H7 (cell line): ENCODE results near the gene MAST2. TPM values are rescaled to one million over a fixed set of nuclear protein-coding genes. Genes with fewer than 3 reads are reported as not detected.

Experiments
- DNase-seq: peaks from one replicate; pipeline ENCODE4 v3.0.0; 2012
- H3K27me3 ChIP-seq: 2 replicates; pipeline ENCODE4 v1.6.0; 2011; ENCODE audit warnings: mild to moderate bottlenecking, low read length; ENCODE audit not compliant: control insufficient read depth, insufficient read depth
- H3K36me3 ChIP-seq: replicated peaks from 2 replicates; pipeline ENCODE4 v1.5.1; 2011; ENCODE audit warnings: low read length; ENCODE audit not compliant: control insufficient read depth, insufficient read depth
- H3K4me3 ChIP-seq: 2 replicates; pipeline ENCODE4 v1.5.1; 2011; ENCODE audit warnings: low read depth, mild to moderate bottlenecking, control low read depth, low read length, moderate library complexity; ENCODE audit not compliant: insufficient read depth
- total RNA-seq: library from RNA; depleted of rRNA; stranded (reverse); fragments of >200 nt; shearing (Covaris generic); gene quantifications from 2 replicates; pipeline ENCODE4 v1.2.3, GENCODE V29; 2014

Gene MAST2
- total RNA-seq, 1 experiment from 2014 or later = 31.8 TPM

GRCh38 chr1:45884700-45885099 lies 81.3 kb downstream of the MAST2 start:
- Histone ChIP-seq H3K36me3 (no peaks in the 10 kb centered on the region), H3K27me3 (no peaks in the 10 kb centered on the region), H3K4me3 (no peak overlapping the region)
- DNase-seq = no peak

DNA sequence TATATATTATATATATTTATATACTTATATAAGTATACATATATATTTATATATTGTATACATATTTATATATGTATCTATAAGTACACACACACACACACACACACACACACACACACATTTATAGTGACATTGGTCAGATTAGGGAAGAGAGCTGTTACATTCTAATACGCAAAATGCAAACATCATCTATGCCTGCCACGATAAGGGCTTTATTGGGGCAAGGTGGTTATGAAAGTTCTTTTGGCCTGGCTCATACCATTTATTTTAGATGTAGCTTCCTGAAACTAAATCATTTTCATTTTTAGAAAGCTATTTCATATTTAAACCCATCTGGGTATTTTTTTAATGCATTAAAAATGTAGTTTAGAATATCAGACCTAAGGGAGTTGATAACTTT lies 82.8 kb downstream of the MAST2 start:
- Histone ChIP-seq H3K4me3 (no peak overlapping the region), H3K36me3 (no peaks in the 10 kb centered on the region), H3K27me3 (no peaks in the 10 kb centered on the region)
- no peak for DNase-seq

DNA sequence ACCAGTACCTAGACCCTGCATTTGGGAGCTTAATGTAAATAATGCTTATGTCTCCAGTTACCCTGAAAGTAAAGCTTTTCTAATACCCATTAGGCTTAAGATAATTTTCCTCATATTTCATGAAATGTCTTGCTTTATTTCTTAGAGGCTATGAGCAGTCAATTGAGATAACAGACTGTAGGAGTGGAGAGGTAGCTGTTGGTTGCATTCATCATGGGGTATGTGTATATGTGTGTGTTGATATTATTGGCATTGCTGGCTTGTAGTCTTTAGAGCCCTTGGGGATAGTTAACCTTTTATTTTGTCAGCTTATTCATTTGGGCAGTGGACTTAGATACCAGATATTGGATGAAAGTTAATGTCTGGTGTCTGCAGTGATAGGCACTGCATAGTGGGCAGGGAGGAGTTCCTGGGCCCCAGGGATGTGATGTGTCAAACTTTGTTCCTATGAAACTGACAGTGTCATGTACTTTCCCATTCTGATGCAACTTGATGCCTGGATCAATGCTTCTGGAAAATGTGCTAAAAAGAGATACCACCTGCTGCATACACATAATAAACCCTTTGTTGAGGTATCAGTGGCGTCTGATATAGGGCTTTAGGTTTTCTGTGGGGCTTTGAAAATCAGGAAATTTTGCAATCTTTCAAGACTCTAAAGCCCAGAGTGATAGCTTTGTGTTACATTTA lies 83.9 kb downstream of the MAST2 start:
- Histone ChIP-seq H3K4me3 (no peak overlapping the region), H3K36me3 (no peaks in the 10 kb centered on the region), H3K27me3 (no peaks in the 10 kb centered on the region)
- DNase-seq = no peak

DNA sequence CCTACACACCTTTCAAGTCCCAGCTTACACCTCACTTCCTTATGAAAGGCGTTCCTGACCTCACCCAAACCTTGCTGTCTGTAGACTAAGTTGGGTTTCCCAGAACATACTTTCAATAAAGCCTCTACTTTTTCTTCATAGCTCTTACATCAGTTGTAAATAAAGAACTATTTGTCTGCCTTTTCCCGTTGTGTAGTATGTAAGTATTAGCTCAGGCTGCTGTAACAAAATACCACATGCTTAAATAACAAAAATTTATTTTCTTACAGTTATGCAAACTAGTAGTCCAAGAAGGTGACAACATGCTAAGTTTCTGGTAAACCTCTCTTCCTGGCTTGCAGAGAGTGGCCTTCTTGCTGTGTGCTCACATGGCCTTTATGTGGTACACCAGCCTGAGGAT lies 86.7 kb downstream of the MAST2 start:
- Histone ChIP-seq H3K4me3 (no peak overlapping the region), H3K36me3 (no peaks in the 10 kb centered on the region), H3K27me3 (no peaks in the 10 kb centered on the region)
- no peak for DNase-seq

- DNase-seq = no peak
- Histone ChIP-seq H3K4me3 (no peak overlapping the region), H3K27me3 (no peaks in the 10 kb centered on the region), H3K36me3 (no peaks in the 10 kb centered on the region)
Observed at GRCh38 chr1:45891087-45891486, 87.7 kb downstream of the MAST2 start.

GRCh38 chr1:45892068-45892785 lies 88.8 kb downstream of the MAST2 start:
- no peak for DNase-seq
- H3K36me3 ChIP-seq = no peaks in the 10 kb centered on the region
- no peak overlapping the region for H3K4me3 ChIP-seq
- no peaks in the 10 kb centered on the region for H3K27me3 ChIP-seq

DNA sequence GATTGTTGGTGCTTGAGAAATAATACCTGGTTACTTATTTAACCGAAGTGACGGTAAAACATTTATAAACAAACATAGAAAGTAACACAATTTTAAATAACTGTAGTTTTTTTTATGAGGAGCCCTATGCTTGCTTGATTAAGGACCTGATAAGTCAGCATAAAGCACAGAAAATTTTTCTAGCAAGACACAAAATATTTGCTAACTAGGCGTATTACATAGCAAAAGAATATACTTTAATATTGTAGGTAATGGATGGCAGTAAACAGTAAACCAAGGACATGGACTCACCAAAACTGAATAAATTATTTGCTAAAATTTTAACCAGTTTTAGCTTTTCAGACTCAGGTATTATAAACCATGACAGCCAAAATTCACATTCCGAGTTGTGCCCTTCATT lies 90.9 kb downstream of the MAST2 start:
- Histone ChIP-seq H3K4me3 (no peak overlapping the region), H3K36me3 (no peaks in the 10 kb centered on the region), H3K27me3 (no peaks in the 10 kb centered on the region)
- DNase-seq = no peak

GRCh38 chr1:45894921-45895320 lies 91.5 kb downstream of the MAST2 start:
- H3K36me3 ChIP-seq = no peaks in the 10 kb centered on the region
- no peak overlapping the region for H3K4me3 ChIP-seq
- no peaks in the 10 kb centered on the region for H3K27me3 ChIP-seq
- DNase-seq = no peak

GRCh38 chr1:45895406-45895805 lies 92.0 kb downstream of the MAST2 start:
- Histone ChIP-seq H3K36me3 (no peaks in the 10 kb centered on the region), H3K4me3 (no peak overlapping the region), H3K27me3 (no peaks in the 10 kb centered on the region)
- DNase-seq = no peak

DNA sequence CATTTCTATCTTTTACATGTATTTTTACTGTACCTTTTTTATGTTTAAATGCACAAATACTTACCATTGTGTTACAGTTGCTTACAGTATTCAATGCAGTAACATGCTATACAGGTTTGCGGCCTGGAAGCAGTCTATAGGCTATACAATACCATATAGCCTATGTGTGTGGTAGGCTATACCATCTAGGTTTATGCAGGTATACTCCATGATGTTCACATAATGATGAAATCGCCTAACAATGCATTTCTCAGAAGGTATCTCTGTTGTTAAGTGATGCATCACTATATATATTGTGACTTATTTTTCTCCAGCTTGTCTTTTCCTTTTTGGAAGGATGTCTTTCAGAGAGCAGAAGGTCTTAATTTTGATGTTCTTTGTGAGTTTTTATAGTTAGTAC lies 103.5 kb downstream of the MAST2 start:
- no peak for DNase-seq
- Histone ChIP-seq H3K36me3 (no peaks in the 10 kb centered on the region), H3K4me3 (no peak overlapping the region)

DNA sequence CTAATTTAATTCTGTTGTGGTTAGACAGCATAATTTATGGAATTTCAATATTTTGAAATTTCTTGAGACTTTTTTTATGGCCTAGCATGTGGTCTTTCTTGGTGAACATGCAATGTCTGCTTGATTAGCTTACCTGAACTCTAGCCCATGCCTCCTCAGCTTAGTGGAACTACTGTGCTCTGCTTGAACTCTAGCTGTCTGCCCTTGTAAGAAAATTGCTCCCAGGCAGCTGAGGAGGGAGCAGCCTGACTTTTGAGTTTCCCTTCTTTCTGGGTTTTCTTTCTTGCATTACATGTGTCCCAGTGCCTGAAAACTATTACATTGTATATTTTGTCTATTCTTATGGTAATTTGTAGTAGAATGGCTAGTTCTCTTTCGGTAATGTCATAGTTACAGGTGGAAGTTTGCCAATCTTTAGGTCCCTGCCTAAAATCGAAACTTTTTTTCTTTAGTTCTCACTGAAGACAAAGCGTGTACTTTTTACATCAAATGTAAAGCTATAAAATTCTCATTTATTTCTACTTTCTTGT lies 105.3 kb downstream of the MAST2 start:
- Histone ChIP-seq H3K36me3 (no peaks in the 10 kb centered on the region), H3K4me3 (no peak overlapping the region), H3K27me3 (no peaks in the 10 kb centered on the region)
- DNase-seq = peak; percentile 30

More for the DNA sequence above, 103.5 kb downstream of the MAST2 start:
- H3K27me3 ChIP-seq = no peaks in the 10 kb centered on the region

GRCh38 chr1:45911634-45912033 lies 108.2 kb downstream of the MAST2 start:
- H3K36me3 ChIP-seq = no peaks in the 10 kb centered on the region
- no peak overlapping the region for H3K4me3 ChIP-seq
- H3K27me3 ChIP-seq = no peaks in the 10 kb centered on the region
- DNase-seq = no peak

GRCh38 chr1:45913183-45913683 lies 109.8 kb downstream of the MAST2 start:
- DNase-seq = no peak
- no peaks in the 10 kb centered on the region for H3K27me3 ChIP-seq
- no peaks in the 10 kb centered on the region for H3K36me3 ChIP-seq
- H3K4me3 ChIP-seq = no peak overlapping the region

- no peak for DNase-seq
- H3K4me3 ChIP-seq = no peak overlapping the region
Observed at GRCh38 chr1:45913731-45914501, 110.5 kb downstream of the MAST2 start.

More at GRCh38 chr1:45913731-45914501, 110.5 kb downstream of the MAST2 start:
- Histone ChIP-seq H3K36me3 (no peaks in the 10 kb centered on the region), H3K27me3 (no peaks in the 10 kb centered on the region)
